ENCODE measurements around the gene MRC2.
"Not testable (repeated sequence)": the region's sequence is repeated elsewhere in the genome, so short reads cannot be mapped to it uniquely, and the experiment has no call there.

The MRC2 gene

DNA sequence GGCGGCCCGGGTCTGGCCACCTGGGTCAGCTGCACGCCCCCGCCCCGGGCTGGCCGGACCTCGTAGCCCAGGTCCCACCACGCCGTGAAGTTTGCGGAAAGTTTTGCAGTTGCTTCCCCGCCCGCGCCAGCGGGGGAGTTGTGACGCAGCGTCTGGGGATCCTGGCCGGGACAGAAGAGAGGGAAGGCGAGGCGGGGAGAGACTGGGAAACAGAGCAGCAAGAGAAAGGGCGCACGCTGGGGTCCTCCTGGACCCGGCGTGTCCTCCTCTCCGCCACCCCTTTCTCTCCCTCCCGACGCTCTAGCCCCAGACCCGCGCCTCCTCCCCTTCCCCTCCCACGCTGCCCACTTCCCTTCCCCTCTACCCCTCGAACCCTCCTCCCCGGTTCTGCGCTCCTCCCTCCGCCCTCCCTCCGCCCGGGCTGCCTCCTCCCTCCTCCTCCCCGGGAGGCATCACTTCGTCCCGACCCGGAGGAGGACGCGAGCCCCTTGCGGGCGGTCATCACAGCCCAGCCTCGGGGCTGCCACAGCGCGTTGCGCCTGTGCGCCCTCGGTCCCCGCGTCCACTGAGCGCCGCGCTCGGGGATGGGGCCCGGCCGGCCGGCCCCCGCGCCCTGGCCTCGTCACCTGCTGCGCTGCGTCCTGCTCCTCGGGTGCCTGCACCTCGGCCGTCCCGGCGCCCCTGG, at the start of gene MRC2:
Gene MRC2 (plus strand): TSS at position 452 of the 685 bp plus-strand sequence. CDS start 133 bp downstream, at position 585.
- DNase-seq (ENCODE audit: low read depth): no peak

DNA sequence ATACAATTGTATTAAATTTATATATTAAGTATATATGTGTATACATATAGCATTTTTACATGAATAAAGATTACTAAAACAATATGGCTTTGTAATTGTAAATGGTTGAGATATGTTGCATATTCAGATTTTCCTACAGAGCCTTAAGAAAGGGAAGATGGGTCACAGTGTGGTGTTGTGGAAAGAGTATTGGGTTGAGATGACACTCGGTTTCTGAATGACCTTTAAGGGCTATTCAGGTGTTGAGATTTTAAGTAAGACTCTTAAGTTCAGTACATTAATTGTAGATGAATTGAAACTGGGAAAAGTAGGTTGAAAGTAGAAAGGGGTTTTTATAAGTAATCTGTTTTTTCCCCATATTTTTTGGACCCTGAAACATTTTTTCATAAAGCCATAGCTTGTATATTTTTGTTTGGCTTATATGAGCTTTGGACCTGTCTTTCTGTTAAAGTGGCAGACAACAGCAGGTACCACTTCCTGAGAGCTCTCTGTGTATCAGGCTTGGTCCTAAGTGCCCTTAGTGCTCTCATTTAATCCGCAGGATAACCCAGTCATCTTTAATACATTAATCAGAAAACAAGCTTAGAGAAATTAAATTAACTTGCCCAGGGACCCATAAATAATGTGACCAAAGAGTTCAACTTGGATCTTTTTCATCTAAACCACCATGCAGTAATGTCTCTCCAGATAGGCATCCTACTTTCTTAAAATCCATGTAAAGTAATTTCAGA, 48.5 kb upstream of the MRC2 start:
- no peak for DNase-seq (ENCODE audit: low read depth)

DNA sequence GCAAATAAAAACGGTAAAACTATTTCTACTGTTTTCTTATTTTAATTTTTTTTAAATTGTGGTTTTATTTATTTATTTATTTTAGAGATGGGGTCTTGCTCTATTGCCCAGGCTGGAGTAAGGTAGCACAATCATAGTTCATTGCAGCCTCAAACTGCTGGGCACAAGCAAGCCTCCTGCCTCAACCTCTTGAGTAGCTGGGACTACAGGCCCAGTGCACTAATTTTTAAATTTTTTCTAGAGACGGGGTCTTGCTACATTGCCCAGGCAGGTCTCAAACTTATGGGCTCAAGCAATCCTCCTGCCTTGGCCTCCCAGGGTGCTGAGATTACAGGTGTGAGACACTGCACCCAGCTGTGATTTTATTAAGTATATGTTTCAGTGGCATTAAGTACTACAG, 46.5 kb upstream of the MRC2 start:
- no peak for DNase-seq (ENCODE audit: low read depth)

GRCh38 chr17:62581764-62582163, 45.7 kb upstream of the MRC2 start:
- DNase-seq (ENCODE audit: low read depth): no peak

- DNase-seq (ENCODE audit: low read depth): no peak
These were observed 39.9 kb upstream of the MRC2 start for GRCh38 chr17:62587554-62587953.

GRCh38 chr17:62588109-62588508, 39.4 kb upstream of the MRC2 start:
- DNase-seq (ENCODE audit: low read depth): no peak

DNA sequence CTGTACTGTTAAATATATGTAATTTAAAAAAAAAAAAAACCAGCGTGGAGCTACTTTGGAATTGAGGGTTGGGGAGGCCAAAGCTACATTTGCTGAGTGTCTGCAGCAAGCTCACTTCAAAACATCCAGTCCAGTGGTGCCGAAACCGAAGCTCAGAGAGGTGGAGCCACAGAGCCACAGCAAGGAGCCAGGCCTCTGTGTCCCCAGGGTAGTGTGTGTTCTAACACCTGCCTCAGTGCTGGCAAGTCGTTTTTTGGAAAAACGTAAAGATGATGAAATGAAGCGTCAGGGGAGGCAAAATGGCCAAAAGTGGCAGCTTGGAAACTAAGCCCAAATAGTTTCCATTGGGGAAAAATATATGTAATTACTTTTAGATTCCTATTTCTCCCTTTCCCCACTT, 36.1 kb upstream of the MRC2 start:
- no peak for DNase-seq (ENCODE audit: low read depth)

DNA sequence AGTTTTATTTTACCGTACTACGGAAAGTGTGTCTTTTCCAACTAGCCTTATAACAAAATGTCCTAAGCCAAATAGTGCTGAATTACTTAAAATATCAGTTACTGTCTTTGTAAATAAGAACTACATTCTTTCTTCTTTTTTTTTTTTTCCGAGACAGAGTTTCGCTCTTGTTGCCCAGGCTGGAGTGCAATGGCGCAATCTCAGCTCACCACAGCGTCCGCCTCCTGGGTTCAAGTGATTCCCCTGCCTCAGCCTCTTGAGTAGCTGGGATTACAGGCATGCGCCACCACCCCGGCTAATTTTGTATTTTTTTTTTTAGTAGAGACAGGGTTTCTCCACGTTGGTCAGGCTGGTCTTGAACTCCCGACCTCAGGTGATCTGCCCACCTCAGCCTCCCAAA, 35.6 kb upstream of the MRC2 start:
- not testable (repeated sequence) for DNase-seq (ENCODE audit: low read depth)

- no peak for DNase-seq (ENCODE audit: low read depth)
These were observed 35.0 kb upstream of the MRC2 start for GRCh38 chr17:62592341-62593099.

DNA sequence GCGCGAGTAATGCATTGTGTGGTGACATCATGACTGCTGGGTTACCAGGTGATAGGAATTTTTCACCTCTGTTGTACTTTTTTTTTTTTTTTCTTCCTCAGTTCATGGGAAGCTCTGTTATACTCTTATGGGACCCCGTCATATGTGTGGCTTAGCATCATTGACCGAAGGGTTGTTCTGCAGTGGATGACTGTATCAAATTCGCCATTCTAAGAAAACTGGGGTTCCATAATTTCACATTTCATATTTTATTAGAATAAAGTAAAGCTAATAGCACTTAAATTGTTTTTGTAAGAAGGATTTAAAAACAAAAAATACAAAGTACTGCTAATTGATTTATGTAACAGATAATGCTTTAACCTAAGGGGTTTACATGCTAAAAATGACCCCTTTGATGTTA, 32.0 kb upstream of the MRC2 start:
- DNase-seq (ENCODE audit: low read depth): no peak

DNA sequence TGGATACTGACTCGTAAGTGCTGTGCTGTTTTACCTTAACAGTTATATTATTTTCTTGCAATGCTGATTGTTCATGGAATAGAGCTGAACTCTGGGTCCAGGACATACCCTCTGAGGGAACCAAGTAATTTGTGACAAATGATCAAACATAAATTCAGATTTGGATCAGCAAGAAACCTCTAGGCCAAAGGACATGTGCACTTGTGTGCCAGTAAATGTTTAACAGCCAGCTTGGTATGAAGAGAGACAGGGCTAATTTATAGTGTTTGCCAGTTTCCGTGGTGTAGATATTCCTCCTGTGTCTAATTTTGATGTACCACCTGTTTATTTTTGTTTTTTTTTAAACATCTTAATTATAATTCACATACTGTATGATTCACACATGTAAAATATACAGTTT, 30.8 kb upstream of the MRC2 start:
- DNase-seq (ENCODE audit: low read depth): no peak

DNA sequence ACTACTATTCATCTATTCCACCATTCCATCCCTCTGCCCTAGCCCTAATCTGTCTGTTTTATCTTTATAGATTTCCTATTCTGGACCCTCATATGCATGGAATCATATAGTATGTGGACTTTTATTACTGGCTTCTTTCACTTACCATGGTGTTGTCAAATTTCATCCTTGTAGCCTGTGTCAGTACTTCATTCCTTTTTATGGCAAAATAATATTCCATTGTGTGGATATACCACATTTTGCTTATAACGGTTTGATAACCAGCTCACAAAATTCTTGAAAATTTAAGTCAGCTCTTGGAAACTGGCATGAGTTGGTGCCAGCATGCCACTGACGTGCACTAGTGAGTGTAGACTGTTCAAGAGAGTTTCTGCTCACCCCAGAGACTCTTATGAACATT, 30.3 kb upstream of the MRC2 start:
- no peak for DNase-seq (ENCODE audit: low read depth)

DNA sequence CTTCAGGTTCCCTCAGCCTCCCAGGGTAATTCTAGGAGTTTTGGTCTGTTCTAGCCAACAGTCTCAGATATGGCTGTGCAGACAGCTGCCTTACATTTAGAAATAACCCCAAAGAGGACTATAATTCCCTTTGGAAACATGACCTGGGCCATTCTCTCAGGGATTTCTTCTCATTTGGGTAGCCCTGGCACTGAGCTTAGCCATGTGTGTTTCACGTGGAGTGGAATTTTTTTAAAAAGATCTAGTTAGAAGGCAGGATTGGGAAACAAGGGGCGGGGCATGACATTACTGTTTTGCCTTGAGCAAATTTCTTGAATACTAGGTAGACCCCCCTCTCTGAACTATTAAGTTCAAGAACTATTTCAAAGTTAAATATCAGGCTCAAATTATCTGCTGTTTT, 29.6 kb upstream of the MRC2 start:
- no peak for DNase-seq (ENCODE audit: low read depth)

DNA sequence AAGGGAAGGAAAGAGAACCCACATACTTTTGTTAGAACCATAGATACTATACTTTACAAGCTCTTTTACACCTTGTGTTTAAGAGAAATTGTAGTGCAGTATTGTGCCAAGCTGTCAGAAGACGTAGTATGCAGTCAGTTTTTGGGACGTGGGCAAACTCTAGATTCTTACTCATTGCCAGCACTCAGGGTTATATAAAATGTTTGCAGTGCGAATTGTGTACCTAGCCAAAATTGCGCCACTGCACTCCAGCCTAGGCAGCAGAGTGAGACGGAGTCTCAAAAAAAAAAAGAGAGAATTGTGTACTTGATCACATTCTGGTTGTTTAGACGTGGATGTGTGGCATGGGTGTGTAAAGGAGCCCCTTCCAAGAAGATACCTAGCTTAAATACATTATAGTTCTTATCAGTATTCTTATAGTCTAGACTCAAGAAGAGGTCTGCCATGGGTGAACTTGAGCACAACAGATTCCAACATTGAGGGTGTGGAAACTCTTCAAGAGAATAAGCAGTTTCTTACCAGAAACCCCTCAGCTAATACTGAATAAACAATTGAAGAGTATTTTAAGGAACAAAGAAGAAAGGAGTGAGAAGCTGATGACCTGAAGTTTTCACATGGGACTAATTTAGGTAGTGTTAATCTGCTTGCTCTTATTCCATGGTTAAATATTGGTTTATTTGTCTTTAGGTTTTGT, 27.4 kb upstream of the MRC2 start:
- DNase-seq (ENCODE audit: low read depth): no peak

DNA sequence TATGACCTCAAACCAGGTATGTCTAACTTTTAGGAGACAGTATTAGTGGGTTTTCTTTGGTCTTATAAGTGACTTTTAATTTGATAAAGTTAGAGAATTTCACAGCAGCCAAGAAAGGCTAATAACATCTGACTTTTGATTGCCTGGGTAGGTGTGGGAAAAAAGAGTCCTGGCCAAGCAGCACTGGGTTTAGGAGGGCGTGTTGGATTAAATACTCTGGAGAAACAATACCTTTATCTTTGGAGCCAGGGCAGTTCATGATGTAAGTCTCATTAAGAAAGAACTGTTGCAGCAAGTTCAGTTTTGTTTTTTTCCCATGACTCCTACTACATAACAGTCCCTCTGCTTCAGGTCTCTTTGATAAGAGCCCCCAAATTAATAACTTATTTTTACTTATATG, 26.7 kb upstream of the MRC2 start:
- DNase-seq (ENCODE audit: low read depth): no peak

- DNase-seq (ENCODE audit: low read depth): no peak
These were observed 26.0 kb upstream of the MRC2 start for GRCh38 chr17:62601471-62601870.

GRCh38 chr17:62603783-62604182, 23.7 kb upstream of the MRC2 start:
- DNase-seq (ENCODE audit: low read depth): not testable (repeated sequence)

DNA sequence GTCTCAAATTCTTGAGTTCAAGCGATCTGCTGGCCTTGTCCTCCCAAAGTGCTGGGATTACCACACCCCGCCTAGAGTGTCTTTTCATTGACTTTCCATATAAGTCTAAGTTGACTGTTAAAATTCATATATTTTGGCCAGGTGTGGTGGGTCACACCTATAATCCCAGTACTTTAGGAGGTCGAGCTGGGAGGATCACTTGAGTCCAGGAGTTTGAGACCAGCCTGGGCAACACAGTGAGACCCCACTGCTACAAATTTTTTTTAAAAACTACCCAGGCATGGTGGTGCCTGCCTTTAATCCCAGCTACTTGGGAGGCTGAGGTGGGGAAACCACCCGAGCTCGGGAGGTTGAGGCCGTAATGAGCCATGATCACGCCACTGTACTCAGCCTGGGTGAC, 21.9 kb upstream of the MRC2 start:
- DNase-seq (ENCODE audit: low read depth): no peak

DNA sequence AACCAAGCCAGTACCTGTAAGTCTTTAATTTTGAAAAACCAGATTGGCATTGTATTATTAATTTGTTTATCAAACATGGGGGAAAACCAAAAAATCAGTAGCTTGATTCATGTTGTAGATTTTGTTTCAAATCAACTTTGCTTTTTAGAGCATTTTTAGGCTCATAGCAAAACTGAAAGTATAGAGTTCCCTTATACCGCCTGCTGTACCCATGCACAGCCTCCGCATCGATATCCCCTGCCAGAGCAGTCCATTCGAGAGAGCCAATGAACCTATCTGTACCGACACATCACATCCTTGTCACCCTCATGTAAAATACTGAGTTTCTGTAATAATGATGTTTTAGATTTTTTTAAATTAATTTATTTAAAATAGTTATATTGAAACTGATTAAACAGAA, 16.2 kb upstream of the MRC2 start:
- DNase-seq (ENCODE audit: low read depth): no peak

DNA sequence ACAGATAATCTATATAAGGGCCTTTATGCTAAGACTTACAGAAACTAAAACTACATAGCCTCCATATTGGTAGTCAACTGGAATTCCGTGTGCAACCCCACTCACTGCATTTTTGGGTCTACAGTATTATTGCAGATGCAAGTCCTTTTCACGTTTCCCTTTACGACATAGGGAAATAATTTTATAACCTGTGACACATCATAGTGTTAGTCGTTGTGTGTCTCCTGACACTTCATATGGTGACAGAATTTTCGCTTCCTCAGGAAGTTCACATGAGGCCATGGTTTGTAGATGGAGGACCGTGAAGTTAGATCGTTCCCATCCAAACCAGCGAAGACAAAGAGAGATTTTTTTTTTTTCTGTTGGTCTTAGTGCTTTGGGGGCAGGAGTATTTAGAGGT, 15.7 kb upstream of the MRC2 start:
- no peak for DNase-seq (ENCODE audit: low read depth)

DNA sequence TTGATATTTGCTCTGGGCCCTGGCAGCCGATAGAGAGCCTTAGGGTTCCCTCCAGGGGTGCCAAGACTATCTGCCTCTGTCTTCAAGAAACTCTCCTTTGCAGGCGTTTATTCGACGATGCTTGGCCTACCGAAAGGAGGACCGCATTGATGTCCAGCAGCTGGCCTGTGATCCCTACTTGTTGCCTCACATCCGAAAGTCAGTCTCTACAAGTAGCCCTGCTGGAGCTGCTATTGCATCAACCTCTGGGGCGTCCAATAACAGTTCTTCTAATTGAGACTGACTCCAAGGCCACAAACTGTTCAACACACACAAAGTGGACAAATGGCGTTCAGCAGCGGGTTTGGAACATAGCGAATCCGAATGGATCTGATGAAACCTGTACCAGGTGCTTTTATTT, 15.2 kb upstream of the MRC2 start:
- not testable (repeated sequence) for DNase-seq (ENCODE audit: low read depth)

GRCh38 chr17:62613095-62613494, 14.4 kb upstream of the MRC2 start:
- DNase-seq (ENCODE audit: low read depth): not testable (repeated sequence)

DNA sequence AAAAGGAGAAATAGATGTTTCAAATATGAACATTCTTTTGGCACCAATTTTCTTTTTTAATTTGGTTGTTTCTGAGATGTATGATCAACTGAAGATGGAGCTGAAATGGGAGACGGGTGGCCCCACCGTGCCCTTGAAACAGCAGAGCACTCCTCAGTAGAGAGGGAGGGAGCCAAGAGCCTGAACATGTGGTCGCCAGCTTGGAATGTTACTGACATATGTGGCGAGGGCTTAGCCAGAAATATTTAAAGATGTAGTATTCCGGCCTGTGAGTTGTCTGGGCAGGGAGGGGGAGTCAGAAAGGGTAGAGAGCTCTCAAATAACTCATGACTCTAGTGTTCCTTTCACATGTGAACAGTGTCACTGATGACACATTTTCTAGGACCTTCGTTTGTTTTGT, 13.3 kb upstream of the MRC2 start:
- DNase-seq (ENCODE audit: low read depth): no peak

Data from activated gamma-delta T cell treated with anti-CD3 and anti-CD28 coated beads, Interleukin-2, amount 50 U/mL, for 16 hours (primary cell).